ENCODE measurements around the gene SIVA1. TPM values are rescaled to one million over a fixed set of nuclear protein-coding genes. Genes with fewer than 3 reads are reported as not detected.

Gene SIVA1
- total and polyA plus RNA-seq, 2 of the 8 experiments (the other 6 are each of a cell fraction or from before 2014, with no cell fraction given): 123 to 589 TPM

GRCh38 chr14:104784846-104785707 lies 32.1 kb downstream of the SIVA1 start:
- no peaks in the 10 kb centered on the region for H3K79me2 ChIP-seq (ENCODE audit: control insufficient read depth in 1 of 2, insufficient read depth in 2 of 2, low read length in 2 of 2)
- no peak overlapping the region for H2BK120ac ChIP-seq (replicated peaks; ENCODE audit: low read depth, low read length)
- no peaks in the 10 kb centered on the region; a peak in 1 of 8 replicates for H3K36me3 ChIP-seq (ENCODE audit: control insufficient read depth in 2 of 4, insufficient read depth in 4 of 4, low read length in 3 of 4)
- H4K5ac ChIP-seq (ENCODE audit: insufficient read length, low read depth, low read length): no peak overlapping the region
- no peaks in the 10 kb centered on the region for H3K27me3 ChIP-seq (replicated peaks in 1 of 4; ENCODE audit: control insufficient read depth in 3 of 4, extremely low read depth in 1 of 4, insufficient read depth in 3 of 4, low read length in 3 of 4)
- 93% methylated on average over 26 of the region's 36 CpGs; no CpG with 5 or more reads in 1 of the 2 experiments for WGBS, 2 experiments (ENCODE audit: extremely low coverage in 1 of 2, insufficient coverage in 1 of 2, insufficient read length in 1 of 2, insufficient replicate concordance in 2 of 2, low coverage in 1 of 2, low lambda C conversion rate in 2 of 2, missing lambda C conversion rate in 1 of 2)
- H3K56ac ChIP-seq (replicated peaks; ENCODE audit: insufficient read length, low read depth, low read length): no peak overlapping the region
- H3K4me1 ChIP-seq (replicated peaks in 1 of 4; ENCODE audit: control insufficient read depth in 3 of 4, insufficient read depth in 4 of 4, low read length in 3 of 4): no peaks in the 10 kb centered on the region
- H3K14ac ChIP-seq (ENCODE audit: insufficient read length): no peak overlapping the region
- no peak overlapping the region for H3K18ac ChIP-seq (ENCODE audit: extremely low read depth, low read length)
- no peak overlapping the region for H2BK20ac ChIP-seq (ENCODE audit: low read length)
- H2BK15ac ChIP-seq (ENCODE audit: low read length): no peak overlapping the region
- H4K91ac ChIP-seq (replicated peaks; ENCODE audit: insufficient read length, low read length): no peak overlapping the region
- ChIA-PET CTCF (ENCODE audit: partially characterized antibody) (interaction anchor here (0.9 to 4.0 kb wide), 3 partner anchors 12 to 111 kb away, joined by 3 to 28 read pairs (median 7); no protein-coding TSS in a partner anchor), POLR2A (ENCODE audit: partially characterized antibody) (interaction anchor here (0.5 to 1.2 kb wide), 6 partner anchors 9 to 109 kb away, joined by 3 to 4 read pairs (median 3); partner anchors contain the start of gene CEP170B)
- FAIRE-seq (no peak), DNase-seq (ENCODE audit: low read depth in 1 of 2, low spot score in 2 of 2) (no peak)
- no peak overlapping the region for H2AK5ac ChIP-seq (ENCODE audit: low read depth, low read length)
- H2BK5ac ChIP-seq (ENCODE audit: low read depth, low read length): no peak overlapping the region; the same call in 1 of the 2 replicates
- no peak overlapping the region for H3K9ac ChIP-seq (replicated peaks in 1 of 4; ENCODE audit: extremely low read depth in 1 of 4, low read depth in 3 of 4, low read length in 3 of 4)
- H3K23ac ChIP-seq (ENCODE audit: insufficient read length): no peak overlapping the region
- no peaks in the 10 kb centered on the region; the same call in 1 of the 2 replicates for H3K79me1 ChIP-seq (ENCODE audit: low read depth, low read length)
- no peak overlapping the region for H3K27ac ChIP-seq (ENCODE audit: low read depth, low read length)
- no peak overlapping the region for H3K4me3 ChIP-seq (ENCODE audit: extremely low read depth in 1 of 4, insufficient read depth in 2 of 4, low read depth in 3 of 4, low read length in 4 of 4)
- no peaks in the 10 kb centered on the region for H3K23me2 ChIP-seq (ENCODE audit: low read depth, low read length)
- no peak overlapping the region for H4K8ac ChIP-seq (ENCODE audit: extremely low read depth, insufficient read depth, low read length)
- H2AFZ ChIP-seq (ENCODE audit: low read length): no peak overlapping the region
- no peak overlapping the region for H3K4ac ChIP-seq (replicated peaks; ENCODE audit: insufficient read length, low read depth, low read length)
- peaks cover 16 to 20% of the 10 kb centered on the region in 2 experiments for H4K20me1 ChIP-seq (replicated peaks in 1 of 2; ENCODE audit: control insufficient read depth in 1 of 2, insufficient read depth in 2 of 2, low read length in 2 of 2)
- H3K9me3 ChIP-seq (ENCODE audit: insufficient read depth in 2 of 2, low read depth in 1 of 2, low read length in 1 of 2): no peaks in the 10 kb centered on the region
- no peak overlapping the region for H2BK12ac ChIP-seq (ENCODE audit: low read depth, low read length)
- H3K4me2 ChIP-seq (ENCODE audit: insufficient read depth in 1 of 2, low read depth in 2 of 2, low read length in 2 of 2): no peak overlapping the region
- TF ChIP-seq SUZ12 (IDR thresholded peaks at IDR 0.05; ENCODE audit: low read length): no peak
- TF ChIP-seq HDAC6 (IDR thresholded peaks at IDR 0.05; ENCODE audit: low read depth, low read length): no peak
- no peak for TF ChIP-seq TEAD4 (IDR thresholded peaks at IDR 0.05; ENCODE audit: low read depth, low read length)
- no peak for TF ChIP-seq ATF2 (IDR thresholded peaks at IDR 0.05; ENCODE audit: low read length)
- TF ChIP-seq RBBP5 (IDR thresholded peaks at IDR 0.05; ENCODE audit: borderline replicate concordance, low read depth, low read length): no peak
- no peak for TF ChIP-seq EP300 (IDR thresholded peaks at IDR 0.05; ENCODE audit: borderline replicate concordance in 1 of 2, low read depth in 2 of 2, low read length in 2 of 2)
- TF ChIP-seq KDM5A (IDR thresholded peaks at IDR 0.05; ENCODE audit: low read length): no peak
- no peak for TF ChIP-seq RNF2 (IDR thresholded peaks at IDR 0.05; ENCODE audit: borderline replicate concordance, low read depth, low read length, missing control alignments, poor library complexity, severe bottlenecking)
- TF ChIP-seq SIRT6 (IDR thresholded peaks at IDR 0.05; ENCODE audit: low read length): no peak
